Liver (tissue), 9 donors: ENCODE data around the gene FBP1. TPM values are rescaled to one million over a fixed set of nuclear protein-coding genes. Genes with fewer than 3 reads are reported as not detected.

Experiments used
- DNase-seq: peaks from one replicate; pipeline ENCODE4 v3.0.0-alpha.2; 2017; ENCODE audit warnings: low spot score
- H3K27ac ChIP-seq, 2 donors: one replicate each; pipeline ENCODE4 v1.7.0; 2013; ENCODE audit warnings: inconsistent platforms in 2 of 2, low read length in 2 of 2, control low read depth in 1 of 2, low read depth in 1 of 2, mild to moderate bottlenecking in 1 of 2
- H3K27me3 ChIP-seq, 4 donors: one replicate each; pipeline versions ENCODE4 v1.6.1 to v1.7.0; 2013; ENCODE audit warnings: low read length in 3 of 4, inconsistent platforms in 1 of 4, mild to moderate bottlenecking in 1 of 4, moderate library complexity in 1 of 4; ENCODE audit not compliant: control insufficient read depth in 4 of 4, insufficient read depth in 4 of 4
- H3K36me3 ChIP-seq, 4 donors: one replicate each; pipeline versions ENCODE4 v1.6.1 to v1.7.0; 2013; ENCODE audit warnings: low read length in 3 of 4, mild to moderate bottlenecking in 3 of 4, low read depth in 1 of 4, moderate library complexity in 1 of 4; ENCODE audit not compliant: control insufficient read depth in 4 of 4, insufficient read depth in 3 of 4
- H3K4me1 ChIP-seq, 4 donors: one replicate each; pipeline versions ENCODE4 v1.6.1 to v1.7.0; 2013; ENCODE audit warnings: low read length in 3 of 4, mild to moderate bottlenecking in 3 of 4, moderate library complexity in 1 of 4; ENCODE audit not compliant: control insufficient read depth in 4 of 4, insufficient read depth in 4 of 4
- H3K4me3 ChIP-seq, 3 donors: one replicate each; pipeline versions ENCODE4 v1.6.1 to v1.7.0; 2013; ENCODE audit warnings: low read length in 3 of 3, control low read depth in 1 of 3, low read depth in 1 of 3, mild to moderate bottlenecking in 1 of 3
- H3K9ac ChIP-seq, 2 donors: one replicate each; pipeline ENCODE4 v1.7.0; 2013; ENCODE audit warnings: low read length in 2 of 2, mild to moderate bottlenecking in 2 of 2, moderate library complexity in 2 of 2, control low read depth in 1 of 2, low read depth in 1 of 2
- H3K9me3 ChIP-seq, 4 donors: one replicate each; pipeline versions ENCODE4 v1.6.1 to v1.7.0; 2013; ENCODE audit warnings: low read length in 3 of 4; ENCODE audit not compliant: control insufficient read depth in 4 of 4
- ATF3 ChIP-seq: IDR thresholded peaks from 2 replicates; pipeline ENCODE4 v1.6.1; 2016; ENCODE audit warnings: antibody characterized with exemption
- EGR1 ChIP-seq, 2 donors: IDR thresholded peaks; 2 replicates each; pipeline ENCODE4 v1.6.1; 2016 to 2018; ENCODE audit warnings: antibody characterized with exemption in 2 of 2, low read depth in 2 of 2
- FOXA1 ChIP-seq: IDR thresholded peaks from 2 replicates; pipeline ENCODE4 v1.6.1; 2016; ENCODE audit warnings: antibody characterized with exemption
- FOXA2 ChIP-seq: IDR thresholded peaks from 2 replicates; pipeline ENCODE4 v1.6.1; 2016; ENCODE audit warnings: antibody characterized with exemption
- GABPA ChIP-seq, 2 donors: IDR thresholded peaks in 1 of 2; conservative IDR thresholded peaks in 1 of 2; 2 replicates each; pipeline ENCODE4 v1.6.1; 2016; ENCODE audit warnings: antibody characterized with exemption in 2 of 2, mild to moderate bottlenecking in 1 of 2, moderate library complexity in 1 of 2
- HNF4A ChIP-seq, 2 donors: conservative IDR thresholded peaks; 2 replicates each; pipeline ENCODE4 v1.6.1; 2016; ENCODE audit warnings: antibody characterized with exemption in 2 of 2, mild to moderate bottlenecking in 2 of 2
- JUND ChIP-seq, 2 donors: IDR thresholded peaks; 2 replicates each; pipeline ENCODE4 v1.6.1; 2016; ENCODE audit warnings: antibody characterized with exemption in 2 of 2
- MAX ChIP-seq: IDR thresholded peaks from 2 replicates; pipeline ENCODE4 v1.6.1; 2016; ENCODE audit warnings: antibody characterized with exemption
- NR2F2 ChIP-seq: IDR thresholded peaks from 2 replicates; pipeline ENCODE4 v1.6.1; 2016; ENCODE audit warnings: antibody characterized with exemption
- RAD21 ChIP-seq, 2 donors: IDR thresholded peaks; 2 replicates each; pipeline ENCODE4 v1.6.1; 2016; ENCODE audit warnings: antibody characterized with exemption in 2 of 2, mild to moderate bottlenecking in 2 of 2
- REST ChIP-seq: IDR thresholded peaks from 2 replicates; pipeline ENCODE4 v1.6.1; 2016; ENCODE audit warnings: antibody characterized with exemption, mild to moderate bottlenecking
- RXRA ChIP-seq, 2 donors: IDR thresholded peaks; 2 replicates each; pipeline ENCODE4 v1.6.1; 2017 to 2018; ENCODE audit warnings: antibody characterized with exemption in 2 of 2, mild to moderate bottlenecking in 1 of 2
- SP1 ChIP-seq: IDR thresholded peaks from 2 replicates; pipeline ENCODE4 v1.6.1; 2018; ENCODE audit warnings: antibody characterized with exemption, mild to moderate bottlenecking
- TAF1 ChIP-seq: conservative IDR thresholded peaks from 2 replicates; pipeline ENCODE4 v1.6.1; 2016; ENCODE audit warnings: antibody characterized with exemption, mild to moderate bottlenecking
- YY1 ChIP-seq: IDR thresholded peaks from 2 replicates; pipeline ENCODE4 v1.6.1; 2016; ENCODE audit warnings: antibody characterized with exemption, mild to moderate bottlenecking
- ZBTB33 ChIP-seq: IDR thresholded peaks from 2 replicates; pipeline ENCODE4 v1.6.1; 2016; ENCODE audit warnings: antibody characterized with exemption
- WGBS: extraction: QIAGEN DNeasy Blood & Tissue Kit; methylation state at CpG from one replicate; pipeline ENCODE4 v1.1.7; 2013; 5-methylcytosine and 5-hydroxymethylcytosine counted together
- polyA plus RNA-seq, 2 donors: library from polyadenylated mRNA; stranded (reverse) in 1 of 2; unstranded in 1 of 2; fragments of 200-250 nt in 1 of 2; fragments of >200 nt in 1 of 2; fragmentation: Nextera tagmentation in 1 of 2; extraction: Ambion mirVana in 1 of 2; gene quantifications; one replicate each; pipeline versions ENCODE4 v1.2.1 to v1.2.3, GENCODE V29; 2013 to 2015
- total RNA-seq, 2 donors: library from RNA; depleted of rRNA; stranded (reverse); fragments of >200 nt; gene quantifications; one replicate each; pipeline ENCODE4 v1.2.3, GENCODE V29; 2014
- TF ChIP-seq, protein P1 (sequence below): fragments of 150-350 bp; IDR thresholded peaks from 2 replicates; pipeline ENCODE4 v1.5.1; 2017; ENCODE audit warnings: improper control_type of control experiment, low read depth, low read length; ENCODE audit not compliant: missing input control
- donor health status: healthy.
- donor health status: healthy.
- donor health status: healthy.
- donor health status: healthy.
- donor health status: healthy.

The FBP1 gene
- total and polyA plus RNA-seq, 4 donors = 27.8 to 574 (median 317) TPM

DNA sequence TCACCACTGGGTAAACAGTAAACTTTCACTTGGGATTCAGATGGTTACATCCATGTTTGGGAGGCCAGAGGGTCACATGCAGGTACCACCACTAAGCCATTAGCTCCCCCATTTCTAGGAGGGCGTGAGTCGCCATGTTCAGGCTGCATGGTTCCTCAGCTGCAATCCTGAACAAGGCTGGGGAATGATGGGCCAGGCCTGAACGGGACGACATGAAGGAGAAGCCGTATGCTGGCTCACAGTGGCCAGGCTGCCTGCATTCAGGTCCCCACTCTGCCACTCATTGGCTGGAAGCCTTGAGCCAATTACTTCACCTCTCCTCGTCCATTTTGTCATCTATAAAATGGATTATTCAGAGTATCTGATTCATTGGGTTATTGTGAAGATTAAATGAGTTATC, 36.7 kb downstream of the FBP1 start:
- 86% methylated on average over 6 of the region's 6 CpGs for WGBS
- H3K4me1 ChIP-seq = peaks cover 1 to 24% (median 13%) of the 10 kb centered on the region in 4 donors
- DNase-seq = no peak

DNA sequence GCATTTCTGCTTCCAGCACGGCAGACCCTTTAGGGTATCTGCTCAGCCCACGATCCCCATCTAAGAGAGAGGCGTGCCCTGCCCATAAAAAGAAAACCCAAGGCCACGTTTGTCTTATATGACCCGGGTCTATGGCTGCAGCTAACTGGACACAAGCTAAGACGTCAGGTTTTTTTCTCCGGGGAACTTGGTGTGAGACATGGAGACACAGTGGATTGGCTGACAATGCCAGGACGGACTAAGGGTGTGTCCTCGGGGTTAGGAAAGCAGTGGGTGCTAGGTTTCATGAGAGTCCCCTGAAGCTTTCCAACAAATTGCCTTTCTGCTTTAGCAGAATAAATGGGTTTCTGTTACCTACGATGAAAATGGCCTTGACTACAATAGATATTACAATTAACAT, 38.6 kb downstream of the FBP1 start:
- peaks cover 0 to 16% (median 6%) of the 10 kb centered on the region in 4 donors for H3K4me1 ChIP-seq
- H3K27ac ChIP-seq = peak overlapping the region; percentile 72 to 86
- H3K9me3 ChIP-seq = no peaks in the 10 kb centered on the region
- 68% methylated on average over 10 of the region's 10 CpGs for WGBS
- peaks cover 2 to 29% (median 19%) of the 10 kb centered on the region in 4 donors for H3K36me3 ChIP-seq
- no peaks in the 10 kb centered on the region for H3K27me3 ChIP-seq
- H3K4me3 ChIP-seq = no peak overlapping the region
- peak overlapping the region in 1 of 2 donors; percentile 34 for H3K9ac ChIP-seq
- no peak for DNase-seq
- no peak for TF ChIP-seq ATF3
- TF ChIP-seq FOXA1 = no peak
- TF ChIP-seq RAD21 (IDR thresholded peaks at IDR 0.05) = no peak
- no peak for TF ChIP-seq FOXA2
- no peak for TF ChIP-seq HNF4A (conservative IDR thresholded peaks at IDR 0.05)
- TF ChIP-seq REST = no peak
- TF ChIP-seq EGR1 (IDR thresholded peaks at IDR 0.05; ENCODE audit: low read depth in 2 of 2) = no peak
- no peak for TF ChIP-seq ZBTB33
- no peak for TF ChIP-seq NR2F2
- TF ChIP-seq, protein P1, sequence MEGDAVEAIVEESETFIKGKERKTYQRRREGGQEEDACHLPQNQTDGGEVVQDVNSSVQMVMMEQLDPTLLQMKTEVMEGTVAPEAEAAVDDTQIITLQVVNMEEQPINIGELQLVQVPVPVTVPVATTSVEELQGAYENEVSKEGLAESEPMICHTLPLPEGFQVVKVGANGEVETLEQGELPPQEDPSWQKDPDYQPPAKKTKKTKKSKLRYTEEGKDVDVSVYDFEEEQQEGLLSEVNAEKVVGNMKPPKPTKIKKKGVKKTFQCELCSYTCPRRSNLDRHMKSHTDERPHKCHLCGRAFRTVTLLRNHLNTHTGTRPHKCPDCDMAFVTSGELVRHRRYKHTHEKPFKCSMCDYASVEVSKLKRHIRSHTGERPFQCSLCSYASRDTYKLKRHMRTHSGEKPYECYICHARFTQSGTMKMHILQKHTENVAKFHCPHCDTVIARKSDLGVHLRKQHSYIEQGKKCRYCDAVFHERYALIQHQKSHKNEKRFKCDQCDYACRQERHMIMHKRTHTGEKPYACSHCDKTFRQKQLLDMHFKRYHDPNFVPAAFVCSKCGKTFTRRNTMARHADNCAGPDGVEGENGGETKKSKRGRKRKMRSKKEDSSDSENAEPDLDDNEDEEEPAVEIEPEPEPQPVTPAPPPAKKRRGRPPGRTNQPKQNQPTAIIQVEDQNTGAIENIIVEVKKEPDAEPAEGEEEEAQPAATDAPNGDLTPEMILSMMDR = no peak
- no peak for TF ChIP-seq MAX
- no peak for TF ChIP-seq JUND (IDR thresholded peaks at IDR 0.05)
- no peak for TF ChIP-seq YY1

More for the DNA sequence above, 36.7 kb downstream of the FBP1 start:
- Histone ChIP-seq H3K36me3 (peaks cover 8 to 40% (median 31%) of the 10 kb centered on the region in 4 donors), H3K4me3 (no peak overlapping the region), H3K27ac (no peak overlapping the region), H3K9me3 (no peaks in the 10 kb centered on the region), H3K9ac (no peak overlapping the region), H3K27me3 (no peaks in the 10 kb centered on the region)
- TF ChIP-seq FOXA1 (no peak), NR2F2 (no peak), YY1 (no peak), EGR1 (IDR thresholded peaks at IDR 0.05; ENCODE audit: low read depth in 2 of 2) (no peak), ZBTB33 (no peak), SP1 (no peak), RXRA (IDR thresholded peaks at IDR 0.05) (no peak), GABPA (IDR thresholded peaks at IDR 0.05 in 1 of 2, conservative IDR thresholded peaks at IDR 0.05 in 1 of 2) (no peak), TAF1 (no peak)
- TF ChIP-seq, protein P1 = no peak
